Effector memory CD4-positive, alpha-beta T cell (primary cell): ENCODE results near the gene HES4.
"Not testable (repeated sequence)": the region's sequence is repeated elsewhere in the genome, so short reads cannot be mapped to it uniquely, and the experiment has no call there.

ENCODE experiments used
- DNase-seq, 3 donors: peaks; one replicate each; pipeline ENCODE4 v3.0.0-alpha.2; 2020
- H3K27ac ChIP-seq: 2 replicates; pipeline ENCODE4 v1.7.0; 2013; ENCODE audit warnings: mild to moderate bottlenecking, low read length, moderate library complexity; ENCODE audit not compliant: insufficient read depth, poor library complexity, severe bottlenecking
- H3K27me3 ChIP-seq: replicated peaks from 2 replicates; pipeline ENCODE4 v1.7.0; 2013; ENCODE audit warnings: mild to moderate bottlenecking, low read length; ENCODE audit not compliant: insufficient read depth, control insufficient read depth, poor library complexity, severe bottlenecking
- H3K36me3 ChIP-seq: 2 replicates; pipeline ENCODE4 v1.7.0; 2013; ENCODE audit warnings: mild to moderate bottlenecking, low read length, moderate library complexity; ENCODE audit not compliant: control insufficient read depth, insufficient read depth
- H3K4me1 ChIP-seq: 2 replicates; pipeline ENCODE4 v1.7.0; 2013; ENCODE audit warnings: low read length, mild to moderate bottlenecking; ENCODE audit not compliant: control insufficient read depth, insufficient read depth, poor library complexity, severe bottlenecking
- H3K4me3 ChIP-seq: 2 replicates; pipeline ENCODE4 v1.7.0; 2013; ENCODE audit warnings: low read length, low read depth, mild to moderate bottlenecking; ENCODE audit not compliant: insufficient read depth, poor library complexity, severe bottlenecking
- H3K9me3 ChIP-seq: 2 replicates; pipeline ENCODE4 v1.7.0; 2013; ENCODE audit warnings: mild to moderate bottlenecking, low read length, moderate library complexity; ENCODE audit not compliant: control insufficient read depth

The HES4 gene

DNA sequence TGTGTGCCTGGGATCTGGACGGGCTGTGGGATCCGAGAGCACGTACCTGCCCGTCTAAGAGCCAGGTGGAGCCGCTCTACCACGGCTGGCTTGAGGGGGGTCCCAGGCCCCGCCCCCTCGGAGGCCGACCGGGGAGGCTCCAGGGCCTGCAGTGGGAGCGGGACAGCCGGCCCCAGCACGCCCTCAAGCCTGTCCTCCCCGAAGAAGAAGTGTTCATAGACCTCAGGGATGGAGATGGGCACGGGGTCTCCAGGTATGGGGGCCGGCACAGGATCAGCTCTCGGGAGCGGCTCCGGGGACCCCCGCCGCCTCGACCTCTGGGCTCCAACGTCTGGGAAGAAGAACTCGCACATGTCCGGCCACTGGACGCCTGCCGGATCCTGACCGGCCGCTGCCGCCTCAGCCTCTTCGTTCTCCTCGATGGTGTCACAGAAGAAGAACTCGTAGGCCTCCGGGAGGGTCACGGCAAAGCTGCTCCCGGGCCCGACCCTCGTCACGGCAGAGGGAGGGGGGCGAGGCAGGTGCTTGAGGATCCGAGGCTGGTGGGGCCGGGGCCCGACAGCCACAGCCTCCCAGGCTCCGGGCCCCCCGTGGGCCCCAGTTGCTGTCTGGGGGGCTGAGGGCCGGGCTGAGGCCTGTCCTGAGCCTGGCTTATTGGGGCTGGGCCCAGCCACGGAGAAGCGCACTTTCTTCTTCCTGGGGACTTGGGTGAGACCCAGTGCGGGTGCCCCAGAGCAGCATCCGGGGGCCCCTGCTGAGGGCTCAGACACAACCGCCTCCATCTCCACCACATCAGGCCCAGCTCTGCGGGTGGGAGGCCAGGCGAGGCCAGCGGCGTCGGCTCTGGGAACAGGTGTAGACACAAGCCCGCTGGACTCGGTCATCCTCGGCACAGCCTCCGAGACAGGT, 20.8 kb downstream of the HES4 start:
- DNase-seq, result no peak
- H3K27me3 ChIP-seq, result no peaks in the 10 kb centered on the region
- no peak overlapping the region for H3K27ac ChIP-seq
- no peaks in the 10 kb centered on the region for H3K9me3 ChIP-seq
- peaks cover 10% of the 10 kb centered on the region for H3K4me1 ChIP-seq
- H3K36me3 ChIP-seq, result no peaks in the 10 kb centered on the region
- no peak overlapping the region for H3K4me3 ChIP-seq

GRCh38 chr1:978069-978834, 21.6 kb downstream of the HES4 start:
- no peaks in the 10 kb centered on the region for H3K36me3 ChIP-seq
- no peaks in the 10 kb centered on the region for H3K9me3 ChIP-seq
- no peak overlapping the region for H3K27ac ChIP-seq
- no peak overlapping the region for H3K4me3 ChIP-seq
- peaks cover 10% of the 10 kb centered on the region for H3K4me1 ChIP-seq
- no peaks in the 10 kb centered on the region for H3K27me3 ChIP-seq
- DNase-seq, result no peak

DNA sequence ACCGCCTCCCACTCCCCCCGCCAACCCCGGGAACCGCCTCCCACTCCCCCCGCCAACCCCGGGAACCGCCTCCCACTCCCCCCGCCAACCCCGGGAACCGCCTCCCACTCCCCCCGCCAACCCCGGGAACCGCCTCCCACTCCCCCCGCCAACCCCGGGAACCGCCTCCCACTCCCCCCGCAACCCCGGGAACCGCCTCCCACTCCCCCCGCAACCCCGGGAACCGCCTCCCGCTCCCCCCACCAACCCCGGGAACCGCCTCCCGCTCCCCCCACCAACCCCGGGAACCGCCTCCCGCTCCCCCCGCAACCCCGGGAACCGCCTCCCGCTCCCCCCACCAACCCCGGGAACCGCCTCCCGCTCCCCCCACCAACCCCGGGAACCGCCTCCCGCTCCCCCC, 23.1 kb downstream of the HES4 start:
- not testable (repeated sequence) for DNase-seq, H3K27ac ChIP-seq, H3K9me3 ChIP-seq, H3K36me3 ChIP-seq, H3K4me3 ChIP-seq, H3K27me3 ChIP-seq
- peaks cover 10% of the 10 kb centered on the region for H3K4me1 ChIP-seq

GRCh38 chr1:975896-976683, 23.8 kb downstream of the HES4 start:
- H3K27me3 ChIP-seq, result no peaks in the 10 kb centered on the region
- peaks cover 10% of the 10 kb centered on the region for H3K4me1 ChIP-seq

GRCh38 chr1:975365-975764, 24.5 kb downstream of the HES4 start:
- H3K36me3 ChIP-seq, result no peaks in the 10 kb centered on the region
- H3K27ac ChIP-seq, result no peak overlapping the region
- no peaks in the 10 kb centered on the region for H3K27me3 ChIP-seq

More at GRCh38 chr1:975896-976683, 23.8 kb downstream of the HES4 start:
- H3K9me3 ChIP-seq, result no peaks in the 10 kb centered on the region
- H3K36me3 ChIP-seq, result no peaks in the 10 kb centered on the region
- no peak overlapping the region for H3K27ac ChIP-seq
- peak overlapping the region; percentile 37 for H3K4me3 ChIP-seq
- DNase-seq, result peak in 2 of 3 donors; percentile 34 to 36

GRCh38 chr1:974687-975328, 25.1 kb downstream of the HES4 start:
- no peaks in the 10 kb centered on the region for H3K9me3 ChIP-seq
- no peak overlapping the region for H3K27ac ChIP-seq
- H3K36me3 ChIP-seq, result no peaks in the 10 kb centered on the region
- no peak overlapping the region for H3K4me3 ChIP-seq
- peaks cover 10% of the 10 kb centered on the region for H3K4me1 ChIP-seq
- DNase-seq, result no peak
- no peaks in the 10 kb centered on the region for H3K27me3 ChIP-seq

More at GRCh38 chr1:975365-975764, 24.5 kb downstream of the HES4 start:
- H3K9me3 ChIP-seq, result no peaks in the 10 kb centered on the region
- H3K4me3 ChIP-seq, result no peak overlapping the region
- DNase-seq, result no peak
- peaks cover 10% of the 10 kb centered on the region for H3K4me1 ChIP-seq

GRCh38 chr1:974293-974640, 25.6 kb downstream of the HES4 start:
- no peaks in the 10 kb centered on the region for H3K36me3 ChIP-seq
- H3K27ac ChIP-seq, result no peak overlapping the region
- H3K27me3 ChIP-seq, result no peaks in the 10 kb centered on the region
- no peak overlapping the region for H3K4me3 ChIP-seq
- peaks cover 10% of the 10 kb centered on the region for H3K4me1 ChIP-seq
- no peaks in the 10 kb centered on the region for H3K9me3 ChIP-seq
- DNase-seq, result no peak

DNA sequence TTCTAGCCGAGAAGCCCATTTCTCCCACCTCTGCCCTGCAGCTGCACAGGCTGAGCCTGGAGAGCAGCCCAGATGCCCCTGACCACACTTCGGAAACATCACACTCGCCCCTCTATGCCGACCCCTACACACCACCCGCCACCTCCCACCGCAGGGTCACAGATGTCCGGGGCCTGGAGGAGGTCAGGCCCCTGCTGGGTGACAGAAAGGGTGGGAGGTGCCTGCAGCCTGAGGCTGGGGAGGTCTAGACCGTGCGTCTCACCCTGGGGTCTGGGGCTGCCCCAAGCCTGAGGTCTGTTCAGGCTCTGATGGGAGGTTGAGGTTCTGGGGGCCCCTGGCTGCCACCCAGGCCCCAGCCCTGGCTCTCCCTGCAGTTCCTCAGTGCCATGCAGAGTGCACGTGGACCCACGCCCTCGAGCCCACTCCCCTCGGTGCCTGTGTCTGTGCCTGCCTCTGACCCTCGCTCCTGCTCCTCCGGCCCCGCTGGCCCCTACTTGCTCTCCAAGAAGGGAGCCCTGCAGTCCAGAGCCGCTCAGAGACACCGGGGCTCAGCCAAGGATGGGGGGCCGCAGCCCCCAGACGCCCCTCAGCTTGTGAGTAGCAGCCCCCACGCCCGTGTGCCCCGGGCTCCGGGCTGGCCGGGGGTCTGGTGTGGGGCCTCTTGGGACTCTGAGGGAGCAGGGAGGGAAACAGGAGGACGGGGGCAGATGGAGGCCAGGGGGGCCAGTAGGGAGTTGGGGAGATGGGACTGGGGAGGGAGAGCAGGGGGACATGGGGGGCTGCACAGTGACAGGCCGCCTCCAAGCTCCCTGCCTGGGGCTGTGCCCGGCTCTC, 26.2 kb downstream of the HES4 start:
- no peaks in the 10 kb centered on the region for H3K27me3 ChIP-seq
- no peaks in the 10 kb centered on the region for H3K9me3 ChIP-seq
- DNase-seq, result no peak
- H3K27ac ChIP-seq, result no peak overlapping the region
- H3K36me3 ChIP-seq, result no peaks in the 10 kb centered on the region
- H3K4me1 ChIP-seq, result peaks cover 10% of the 10 kb centered on the region
- H3K4me3 ChIP-seq, result no peak overlapping the region
